HUES6 (cell line): Measurements from ENCODE around the gene ANKZF1.
"Not testable (repeated sequence)": the region's sequence is repeated elsewhere in the genome, so short reads cannot be mapped to it uniquely, and the experiment has no call there.

Source experiments
- H3K27ac ChIP-seq: 2 replicates; pipeline ENCODE4 v1.7.0; 2013; ENCODE audit warnings: low read depth, mild to moderate bottlenecking, low read length, inconsistent platforms
- H3K27me3 ChIP-seq: 2 replicates; pipeline ENCODE4 v1.6.1; 2013; ENCODE audit warnings: low read length; ENCODE audit not compliant: control insufficient read depth, insufficient read depth
- H3K36me3 ChIP-seq: 2 replicates; pipeline ENCODE4 v1.6.1; 2013; ENCODE audit warnings: low read length; ENCODE audit not compliant: control insufficient read depth, insufficient read depth
- H3K4me1 ChIP-seq: 2 replicates; pipeline ENCODE4 v1.6.1; 2013; ENCODE audit warnings: low read length; ENCODE audit not compliant: control insufficient read depth, insufficient read depth
- H3K4me3 ChIP-seq: 2 replicates; pipeline ENCODE4 v1.5.1; 2013; ENCODE audit warnings: low read depth, low read length
- H3K9ac ChIP-seq: one replicate; pipeline ENCODE4 v1.6.1; 2013; ENCODE audit warnings: mild to moderate bottlenecking, low read length
- H3K9me3 ChIP-seq: 2 replicates; pipeline ENCODE4 v1.6.1; 2013; ENCODE audit warnings: low read depth, low read length; ENCODE audit not compliant: control insufficient read depth, insufficient read depth

The ANKZF1 gene

GRCh38 chr2:219251656-219252055 lies 22.1 kb downstream of the ANKZF1 start:
- Histone ChIP-seq H3K4me3 (no peak overlapping the region), H3K9ac (no peak overlapping the region), H3K4me1 (peaks cover 21% of the 10 kb centered on the region), H3K9me3 (no peaks in the 10 kb centered on the region), H3K27ac (no peak overlapping the region), H3K27me3 (peaks cover 62% of the 10 kb centered on the region), H3K36me3 (peaks cover 24% of the 10 kb centered on the region)

GRCh38 chr2:219252084-219252483 lies 22.5 kb downstream of the ANKZF1 start:
- peaks cover 20% of the 10 kb centered on the region for H3K36me3 ChIP-seq
- H3K27me3 ChIP-seq: peaks cover 65% of the 10 kb centered on the region
- peaks cover 21% of the 10 kb centered on the region for H3K4me1 ChIP-seq
- H3K9me3 ChIP-seq: no peaks in the 10 kb centered on the region
- H3K9ac ChIP-seq: no peak overlapping the region
- H3K4me3 ChIP-seq: 0 out of 2 replicates have a peak overlapping the region, but pooled peaks have one; percentile 73
- no peak overlapping the region for H3K27ac ChIP-seq

GRCh38 chr2:219252570-219252899 lies 22.9 kb downstream of the ANKZF1 start:
- Histone ChIP-seq H3K27ac (no peak overlapping the region), H3K27me3 (peaks cover 65% of the 10 kb centered on the region), H3K4me3 (peak overlapping the region; percentile 73), H3K36me3 (peaks cover 17% of the 10 kb centered on the region), H3K9me3 (no peaks in the 10 kb centered on the region), H3K4me1 (peaks cover 21% of the 10 kb centered on the region), H3K9ac (peak overlapping the region; percentile 1)

- H3K9me3 ChIP-seq: no peaks in the 10 kb centered on the region
- peaks cover 11% of the 10 kb centered on the region for H3K36me3 ChIP-seq
- no peak within 1 kb of the TSS for H3K27ac ChIP-seq
- peaks cover 21% of the 10 kb centered on the region for H3K4me1 ChIP-seq
- peak within 1 kb of the TSS; percentile 73 for H3K4me3 ChIP-seq
- H3K27me3 ChIP-seq: peaks cover 65% of the 10 kb centered on the region
- peak within 1 kb of the TSS; percentile 1 for H3K9ac ChIP-seq
Measured at GRCh38 chr2:219252900-219253752, 23.5 kb downstream of the ANKZF1 start, which contains the start of gene TUBA4B. TUBA4B (plus strand) TSS chr2:219253243; CDS start chr2:219253408, 165 bp downstream.

GRCh38 chr2:219253753-219254589 lies 24.4 kb downstream of the ANKZF1 start, which contains the start of gene TUBA4A:
TUBA4A (minus strand) TSS chr2:219253918; CDS start chr2:219253858, 60 bp downstream.
- Histone ChIP-seq H3K4me3 (peak within 1 kb of the TSS; percentile 73), H3K36me3 (peaks cover 6% of the 10 kb centered on the region), H3K4me1 (peaks cover 19% of the 10 kb centered on the region), H3K27ac (no peak within 1 kb of the TSS), H3K9me3 (no peaks in the 10 kb centered on the region), H3K9ac (peak within 1 kb of the TSS; percentile 1), H3K27me3 (peaks cover 69% of the 10 kb centered on the region)

GRCh38 chr2:219254590-219255201 lies 25.1 kb downstream of the ANKZF1 start:
- no peak overlapping the region for H3K9ac ChIP-seq
- peaks cover 12% of the 10 kb centered on the region for H3K4me1 ChIP-seq
- peaks cover 75% of the 10 kb centered on the region for H3K27me3 ChIP-seq
- H3K36me3 ChIP-seq: peaks cover 6% of the 10 kb centered on the region
- H3K9me3 ChIP-seq: no peaks in the 10 kb centered on the region
- H3K4me3 ChIP-seq: peak overlapping the region; percentile 73
- H3K27ac ChIP-seq: no peak overlapping the region

- H3K36me3 ChIP-seq, H3K9me3 ChIP-seq, H3K27ac ChIP-seq, H3K4me3 ChIP-seq, H3K9ac ChIP-seq, H3K4me1 ChIP-seq: not testable (repeated sequence)
- peaks cover 59% of the 10 kb centered on the region for H3K27me3 ChIP-seq
Measured at GRCh38 chr2:219258942-219259341, 29.3 kb downstream of the ANKZF1 start.

- H3K9ac ChIP-seq: no peak overlapping the region
- H3K36me3 ChIP-seq: no peaks in the 10 kb centered on the region
- H3K4me3 ChIP-seq: no peak overlapping the region
- no peak overlapping the region for H3K27ac ChIP-seq
- H3K27me3 ChIP-seq: peaks cover 43% of the 10 kb centered on the region
- no peaks in the 10 kb centered on the region for H3K4me1 ChIP-seq
- H3K9me3 ChIP-seq: no peaks in the 10 kb centered on the region
Measured at GRCh38 chr2:219261024-219261855, 31.6 kb downstream of the ANKZF1 start.

GRCh38 chr2:219266232-219266631 lies 36.6 kb downstream of the ANKZF1 start:
- H3K36me3 ChIP-seq: no peaks in the 10 kb centered on the region
- H3K27ac ChIP-seq: no peak overlapping the region

GRCh38 chr2:219266886-219267285 lies 37.3 kb downstream of the ANKZF1 start:
- Histone ChIP-seq H3K9me3 (no peaks in the 10 kb centered on the region), H3K36me3 (no peaks in the 10 kb centered on the region), H3K27ac (no peak overlapping the region)

More at GRCh38 chr2:219266232-219266631, 36.6 kb downstream of the ANKZF1 start:
- no peak overlapping the region for H3K4me3 ChIP-seq
- no peaks in the 10 kb centered on the region for H3K9me3 ChIP-seq
- peaks cover 34% of the 10 kb centered on the region for H3K27me3 ChIP-seq
- H3K9ac ChIP-seq: no peak overlapping the region
- no peaks in the 10 kb centered on the region for H3K4me1 ChIP-seq

More at GRCh38 chr2:219266886-219267285, 37.3 kb downstream of the ANKZF1 start:
- Histone ChIP-seq H3K4me1 (no peaks in the 10 kb centered on the region), H3K9ac (no peak overlapping the region), H3K27me3 (peaks cover 27% of the 10 kb centered on the region), H3K4me3 (no peak overlapping the region)
